GM19025 (cell line): ENCODE data around the gene SMG6.
"Not testable (repeated sequence)": the region's sequence is repeated elsewhere in the genome, so short reads cannot be mapped to it uniquely, and the experiment has no call there.

ENCODE experiments used
- ATAC-seq: cut with Tn5 transposase; IDR thresholded peaks from one replicate; pipeline ENCODE4 v1.9.1; 2021; ENCODE audit warnings: mild to moderate bottlenecking, low read depth, moderate library complexity; ENCODE audit not compliant: unreplicated experiment

SMG6 gene

GRCh38 chr17:2303204-2304188, at the start of gene SMG6, which contains the start of gene SRR:
SMG6 (minus strand) TSS chr17:2303785; CDS start chr17:2303720, 65 bp downstream.
SRR (plus strand) TSS chr17:2303950; CDS start chr17:2315561, 11,611 bp downstream.
- peak; percentile 81 for ATAC-seq

DNA sequence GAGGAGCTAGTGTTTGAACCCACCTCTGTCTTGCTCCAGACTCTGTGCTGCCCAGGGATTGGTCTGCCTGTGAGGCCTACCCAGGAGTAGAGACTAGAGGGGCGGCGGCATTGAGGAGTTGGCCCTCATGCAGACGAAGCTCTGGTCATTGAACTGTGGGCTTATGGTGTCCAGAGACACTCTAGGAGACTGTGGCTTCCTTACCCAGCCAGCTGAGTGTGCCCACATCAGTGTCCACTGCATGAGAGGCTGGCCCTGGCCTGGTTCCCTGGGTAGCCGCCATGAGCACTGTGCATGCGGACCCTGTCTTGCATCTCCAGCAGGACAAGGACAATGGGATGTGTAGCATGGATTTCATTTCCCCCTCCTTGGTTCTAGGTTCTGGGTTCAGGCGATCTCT, 47.7 kb upstream of the SMG6 start:
- ATAC-seq: no peak

- ATAC-seq: no peak
Measured at GRCh38 chr17:2347805-2348685, 44.5 kb upstream of the SMG6 start.

DNA sequence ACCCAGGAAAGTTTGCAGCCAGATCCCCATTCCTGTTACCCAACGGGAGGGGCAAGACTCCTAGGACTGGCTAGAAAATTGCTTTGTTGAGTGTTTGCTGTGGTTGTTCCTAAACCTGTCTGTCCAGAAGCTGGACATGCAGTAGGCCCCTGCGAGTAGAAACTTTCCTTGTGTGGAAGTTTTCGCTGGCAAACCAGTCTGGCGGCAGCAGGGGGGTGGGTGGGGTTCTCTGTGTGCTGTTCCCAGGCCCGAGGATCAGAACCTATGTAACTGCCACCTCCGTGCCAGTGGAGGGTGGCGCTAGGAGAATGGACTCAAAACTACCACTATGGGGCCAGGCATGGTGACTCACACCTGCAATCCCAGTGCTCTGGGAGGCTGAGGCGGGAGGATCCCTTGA, 42.9 kb upstream of the SMG6 start:
- ATAC-seq: no peak

DNA sequence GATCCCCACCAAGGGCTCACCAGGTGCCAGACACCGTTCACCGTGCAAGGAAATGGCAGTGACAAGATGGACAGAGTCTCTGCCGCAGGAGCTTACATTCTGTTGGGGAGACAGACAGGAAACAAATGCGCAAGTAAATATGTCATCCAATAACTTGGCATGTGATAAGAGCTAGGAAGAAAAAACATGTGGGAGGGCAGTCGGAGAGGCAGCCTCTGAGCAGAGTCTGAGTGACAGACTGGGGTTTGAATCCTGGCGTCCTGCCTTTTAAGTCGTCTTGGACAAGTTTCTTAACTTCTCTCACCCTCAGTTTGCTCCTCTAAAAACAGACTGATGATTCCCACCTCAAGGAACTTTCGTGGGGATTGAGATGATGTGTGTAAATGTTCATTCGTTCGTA, 40.9 kb upstream of the SMG6 start:
- no peak for ATAC-seq

DNA sequence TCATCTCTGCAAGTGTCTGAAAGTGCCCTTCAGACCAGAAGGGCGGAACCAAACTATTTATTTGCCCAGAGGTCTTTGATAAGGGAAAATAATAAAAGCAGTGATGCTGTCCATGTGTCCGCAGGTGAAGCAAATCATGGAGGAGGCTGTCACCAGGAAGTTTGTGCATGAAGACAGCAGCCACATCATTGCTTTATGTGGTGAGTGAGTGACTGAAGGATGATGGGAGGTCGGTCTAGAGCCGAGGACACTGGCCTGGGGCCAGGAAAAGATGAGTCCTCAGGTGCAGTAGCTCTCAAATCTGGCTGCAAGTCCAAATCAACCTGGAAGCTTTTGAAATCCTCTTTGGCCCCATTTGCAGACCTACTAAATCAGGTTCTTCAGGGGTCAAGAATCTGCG, 39.8 kb upstream of the SMG6 start:
- no peak for ATAC-seq

DNA sequence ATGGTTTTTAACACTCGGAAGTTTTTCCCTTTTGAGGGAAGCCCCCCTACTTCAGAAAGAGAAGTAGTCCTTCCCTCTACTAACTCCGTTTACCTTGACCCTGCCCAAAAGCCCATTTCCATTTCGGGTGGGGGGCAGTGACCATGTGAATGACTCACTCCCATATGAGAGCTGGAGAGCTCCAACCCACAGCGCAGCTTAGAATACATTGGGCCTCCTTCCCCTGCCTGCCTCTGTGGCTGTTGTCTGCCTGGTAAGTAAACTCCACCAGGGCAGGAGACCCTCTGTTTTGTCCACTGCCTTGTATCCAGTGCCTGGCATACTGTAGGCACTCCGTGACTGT, 34.7 kb upstream of the SMG6 start:
- ATAC-seq: no peak

- peak; percentile 29 for ATAC-seq
Measured at GRCh38 chr17:2337544-2338314, 34.1 kb upstream of the SMG6 start.

GRCh38 chr17:2336852-2337543, 33.4 kb upstream of the SMG6 start, which contains the start of gene SGSM2:
SGSM2 (plus strand) TSS chr17:2337501; CDS start chr17:2337689, 188 bp downstream.
- peak; percentile 25 for ATAC-seq

GRCh38 chr17:2336215-2336851, 32.7 kb upstream of the SMG6 start, which contains the start of gene TSR1:
TSR1 (minus strand) TSS chr17:2336457; CDS start chr17:2336427, 30 bp downstream.
- ATAC-seq: peak; percentile 75

- ATAC-seq: no peak
Measured at GRCh38 chr17:2335726-2336214, 32.2 kb upstream of the SMG6 start.

DNA sequence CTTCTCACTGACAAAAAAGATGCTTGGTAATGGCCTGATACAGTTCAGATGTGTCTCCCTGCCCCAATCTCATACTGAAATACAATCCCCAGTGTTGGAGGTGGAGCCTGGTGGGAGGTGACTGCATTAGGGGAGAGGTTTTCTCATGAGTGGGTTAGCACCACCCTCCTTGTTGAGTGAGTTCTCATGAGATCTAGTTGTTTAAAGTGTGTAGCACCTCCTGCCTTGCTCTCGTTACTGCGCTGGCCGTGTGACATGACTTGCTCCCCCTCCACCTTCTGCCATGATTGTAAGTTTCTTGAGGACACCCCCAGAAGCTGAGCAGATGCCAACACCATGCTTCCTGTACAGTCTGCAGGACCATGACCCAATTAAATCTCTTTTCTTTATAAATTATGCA, 27.7 kb upstream of the SMG6 start:
- no peak for ATAC-seq

DNA sequence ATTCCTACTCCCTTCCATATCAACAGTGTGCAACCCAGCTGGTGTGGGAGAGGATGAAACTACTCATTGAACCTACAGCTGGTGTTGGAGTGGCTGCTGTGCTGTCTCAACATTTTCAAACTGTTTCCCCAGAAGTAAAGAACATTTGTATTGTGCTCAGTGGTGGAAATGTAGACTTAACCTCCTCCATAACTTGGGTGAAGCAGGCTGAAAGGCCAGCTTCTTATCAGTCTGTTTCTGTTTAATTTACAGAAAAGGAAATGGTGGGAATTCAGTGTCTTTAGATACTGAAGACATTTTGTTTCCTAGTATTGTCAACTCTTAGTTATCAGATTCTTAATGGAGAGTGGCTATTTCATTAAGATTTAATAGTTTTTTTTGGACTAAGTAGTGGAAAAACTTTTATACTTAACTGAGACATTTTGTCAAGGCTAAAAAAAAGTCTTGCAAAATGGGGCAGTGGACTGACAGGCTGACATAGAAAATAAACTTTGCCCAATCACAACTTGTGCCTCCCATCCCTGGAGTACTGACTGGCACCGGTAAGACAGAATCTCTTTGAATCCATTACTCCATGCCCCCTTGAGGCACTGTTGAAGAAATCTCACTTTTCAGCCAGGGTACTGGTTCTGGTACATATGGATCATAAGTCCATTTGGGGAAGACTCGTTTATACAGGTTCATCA, 20.2 kb upstream of the SMG6 start:
- ATAC-seq: no peak

DNA sequence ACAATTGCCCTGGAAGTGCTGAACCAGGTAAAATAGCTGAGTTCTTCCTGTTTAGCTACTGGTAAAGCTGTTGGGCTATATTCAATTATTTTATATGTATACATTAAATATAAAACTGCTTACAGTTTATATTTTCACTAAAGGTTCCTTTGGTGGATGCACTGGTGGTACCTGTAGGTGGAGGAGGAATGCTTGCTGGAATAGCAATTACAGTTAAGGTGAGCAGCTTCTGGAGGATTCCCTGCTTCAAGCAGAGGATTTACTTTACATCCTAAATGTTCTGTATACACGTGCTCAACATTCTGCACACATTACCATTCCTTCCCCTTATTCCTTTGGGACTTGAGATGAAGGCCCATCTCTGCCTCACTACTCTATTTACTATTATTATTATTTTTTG, 17.8 kb upstream of the SMG6 start:
- ATAC-seq: no peak

DNA sequence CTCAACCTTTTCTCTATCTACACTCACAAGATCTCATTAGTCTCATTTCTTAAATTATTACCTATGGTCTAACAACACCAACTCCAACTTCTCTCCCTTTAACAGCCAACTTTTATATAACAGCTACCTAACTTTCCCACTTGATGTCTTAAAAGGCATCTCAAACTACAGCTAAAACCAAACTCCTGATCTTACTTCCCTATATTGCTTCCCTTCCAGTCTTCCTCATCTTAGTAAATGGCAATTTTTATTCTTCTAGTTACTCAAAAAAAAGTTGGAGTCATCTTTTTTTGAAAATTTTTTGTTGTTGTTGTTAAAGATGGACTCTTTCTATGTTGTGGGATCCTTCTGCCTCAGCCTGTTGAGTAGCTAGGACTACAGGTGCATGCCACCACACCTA, 15.5 kb upstream of the SMG6 start:
- ATAC-seq: no peak

DNA sequence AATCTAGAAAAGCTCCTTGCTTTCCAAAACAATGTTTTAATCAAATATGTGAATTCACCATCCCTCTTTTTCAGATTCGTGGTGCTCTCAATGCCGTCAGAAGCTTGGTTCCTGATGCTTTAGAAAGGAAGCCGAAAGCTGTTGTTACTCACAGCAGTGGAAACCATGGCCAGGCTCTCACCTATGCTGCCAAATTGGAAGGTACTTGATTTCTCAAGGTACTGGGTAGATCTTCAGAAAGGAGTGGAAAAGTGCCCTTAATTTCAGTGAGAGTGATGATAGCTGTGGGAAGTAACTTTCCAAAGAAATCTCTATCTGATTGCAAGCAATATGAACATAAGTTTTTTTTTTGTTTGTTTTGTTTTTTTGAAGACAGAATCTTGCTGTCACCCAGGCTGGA, 14.2 kb upstream of the SMG6 start:
- ATAC-seq: no peak

DNA sequence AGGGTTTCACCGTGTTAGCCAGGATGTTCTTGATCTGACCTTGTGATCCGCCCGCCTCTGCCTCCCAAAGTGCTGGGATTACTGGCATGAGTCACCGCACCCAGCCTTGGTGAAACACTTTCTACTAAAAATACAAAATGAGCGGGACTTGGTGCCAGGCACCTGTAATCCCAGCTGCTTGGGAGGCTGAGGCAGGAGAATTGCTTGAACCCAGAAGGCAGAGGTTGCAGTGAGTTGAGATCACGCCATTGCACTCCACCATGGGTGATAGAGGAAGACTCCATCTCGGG, 13.3 kb upstream of the SMG6 start:
- ATAC-seq: not testable (repeated sequence)

DNA sequence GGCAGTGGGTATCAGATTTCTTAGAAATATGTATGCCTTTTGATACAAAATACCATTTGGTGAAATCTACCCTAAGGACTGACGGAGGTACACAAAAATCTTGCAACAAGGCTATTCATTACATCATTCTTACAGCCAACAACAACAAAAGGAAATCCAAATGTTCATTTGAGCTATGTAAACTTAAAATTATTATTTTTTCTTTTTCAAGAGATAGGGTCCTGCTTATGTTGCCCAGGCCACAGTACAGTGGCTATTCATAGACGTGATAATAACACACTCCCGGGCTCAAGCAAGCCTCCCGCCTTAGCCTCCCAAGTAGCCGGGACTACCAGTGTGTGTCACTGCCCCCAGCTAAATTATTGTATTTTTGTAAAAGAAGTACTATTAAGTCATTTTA, 9.2 kb upstream of the SMG6 start:
- no peak for ATAC-seq
